Measurements from ENCODE around the gene SYCP2L. TPM values are rescaled to one million over a fixed set of nuclear protein-coding genes. Genes with fewer than 3 reads are reported as not detected.
"Not testable (repeated sequence)": the region's sequence is repeated elsewhere in the genome, so short reads cannot be mapped to it uniquely, and the experiment has no call there.

SYCP2L gene
- total RNA-seq, 1 donor from 2014 or later = 1.3 TPM

DNA sequence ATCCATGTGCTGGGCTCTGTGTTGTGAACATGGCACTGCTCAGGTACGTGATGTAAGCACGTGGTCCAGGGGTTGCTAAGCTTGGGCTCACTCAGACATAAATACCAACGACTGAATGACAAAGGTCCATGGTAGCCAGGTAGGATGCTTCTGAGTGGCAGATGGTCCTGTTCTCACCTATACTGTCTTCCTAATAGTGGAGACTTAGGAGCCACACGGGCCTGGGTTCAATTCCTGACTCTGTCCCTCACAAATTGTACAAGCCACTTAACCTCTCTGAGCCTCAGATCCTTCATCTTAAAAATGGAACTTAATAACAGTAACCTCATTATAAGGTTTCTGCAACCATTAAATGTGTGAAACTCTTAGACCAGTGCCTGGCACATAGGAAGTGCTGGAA, 11.8 kb upstream of the SYCP2L start:
- ATAC-seq = no peak
- intact Hi-C loops (cut with DNase I) = no loop called here
- DNase-seq (ENCODE audit: low spot score) = no peak

DNA sequence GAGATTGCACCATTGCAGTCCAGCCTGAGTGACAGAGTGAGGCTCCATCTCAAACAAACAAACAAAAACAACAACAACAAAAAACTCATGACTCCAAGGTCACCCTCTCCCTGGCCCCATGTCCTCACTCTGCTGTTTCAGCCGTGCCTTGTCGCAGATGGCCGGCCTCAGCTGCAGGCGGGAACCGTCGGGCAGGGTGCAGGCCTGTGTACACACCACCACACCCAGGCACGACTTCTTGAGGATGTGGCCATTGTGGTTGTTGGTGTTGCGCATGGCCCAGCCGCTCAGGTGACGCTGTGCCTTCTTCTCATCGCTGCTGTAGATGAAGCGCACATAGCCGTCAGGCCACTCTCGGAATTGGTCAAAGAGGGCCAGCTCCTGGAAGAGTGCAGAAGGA, 9.8 kb upstream of the SYCP2L start:
- ATAC-seq (no peak), DNase-seq (ENCODE audit: low spot score) (no peak)
- intact Hi-C loops (cut with DNase I) = no loop called here

DNA sequence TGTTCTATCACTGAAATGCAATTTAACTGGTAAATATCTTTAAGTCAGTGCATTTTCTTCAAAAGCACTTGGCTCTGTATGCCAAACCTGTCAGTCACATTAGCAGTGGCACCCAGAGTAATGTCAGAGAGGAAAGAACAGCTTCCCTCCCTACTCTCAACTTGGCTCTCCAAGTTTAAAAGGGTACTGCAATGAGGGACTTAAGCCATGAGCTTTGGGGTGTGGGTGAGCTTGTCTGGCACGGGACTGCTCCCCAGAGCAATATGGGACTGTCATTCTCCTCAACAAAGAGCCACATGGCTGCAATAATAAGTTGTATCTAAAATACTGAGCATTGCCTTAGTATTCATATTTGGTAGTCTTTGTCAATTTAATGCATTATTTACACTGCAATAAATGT, 9.0 kb upstream of the SYCP2L start:
- intact Hi-C loops (cut with DNase I) = no loop called here
- ATAC-seq (no peak), DNase-seq (ENCODE audit: low spot score) (no peak)

DNA sequence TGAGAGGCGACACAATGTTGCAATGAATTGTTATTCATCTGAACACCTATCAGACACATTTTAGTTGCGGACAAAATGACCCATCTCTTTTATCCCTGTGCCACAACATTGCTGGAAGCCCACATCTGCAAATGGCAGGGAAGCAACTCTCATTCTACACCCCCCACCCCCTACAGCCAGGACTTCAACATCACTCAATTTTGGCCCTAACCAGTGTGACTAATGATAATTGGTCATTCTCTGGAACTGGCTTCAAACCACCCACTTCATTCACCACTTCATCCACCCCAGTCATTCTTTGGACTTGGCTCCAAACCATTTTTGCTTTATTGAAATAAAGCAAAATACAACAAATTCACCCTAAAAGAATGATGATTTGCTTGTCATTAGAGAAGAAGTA, 6.5 kb upstream of the SYCP2L start:
- DNase-seq (ENCODE audit: low spot score) (no peak), ATAC-seq (no peak)
- intact Hi-C loops (cut with DNase I) = no loop called here

DNA sequence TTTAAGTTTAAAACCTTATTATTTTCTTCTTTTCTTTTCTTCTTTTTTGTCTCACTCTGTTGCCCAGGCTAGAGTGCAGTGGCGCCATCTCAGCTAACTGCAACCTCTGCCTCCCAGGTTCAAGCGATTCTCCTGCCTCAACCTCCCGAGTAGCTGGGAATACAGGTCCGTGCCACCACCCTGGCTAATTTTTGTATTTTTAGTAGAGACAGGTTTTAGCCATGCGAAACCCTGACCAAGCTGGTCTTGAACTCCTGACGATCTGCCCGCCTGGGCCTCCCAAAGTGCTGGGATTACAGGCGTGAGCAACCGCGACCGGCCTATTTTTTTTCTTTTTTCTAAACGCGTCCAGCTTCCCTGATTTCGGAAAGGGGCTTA, 4.6 kb upstream of the SYCP2L start:
- ATAC-seq; intact Hi-C loops (cut with DNase I); DNase-seq (ENCODE audit: low spot score): not testable (repeated sequence)

DNA sequence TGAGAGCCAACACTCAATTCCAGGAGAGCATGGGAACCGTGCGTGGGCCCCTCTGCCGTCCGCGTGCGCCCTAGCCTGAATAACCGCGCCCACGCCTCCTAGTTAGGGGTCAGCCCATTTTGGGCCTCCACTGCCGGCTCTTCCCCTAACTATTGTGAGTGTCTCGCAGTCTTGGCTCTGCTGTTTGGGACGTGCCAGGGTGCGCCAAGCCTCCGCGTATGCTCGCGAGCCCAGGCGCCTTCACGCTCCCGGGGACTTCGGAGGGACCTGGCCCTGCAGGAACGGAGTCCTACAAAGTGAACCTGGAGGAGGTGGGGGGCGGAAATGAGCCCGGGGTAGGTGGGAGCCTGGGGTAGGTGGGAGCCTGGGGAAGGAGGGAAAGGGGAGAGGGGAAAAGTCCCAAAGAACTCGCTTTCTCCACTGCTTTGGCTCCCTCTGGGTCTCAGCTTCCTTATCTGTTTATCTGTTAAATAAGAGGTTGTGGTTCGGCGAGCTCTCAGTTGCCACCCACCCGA, 4.1 kb upstream of the SYCP2L start:
- DNase-seq (ENCODE audit: low spot score) (no peak), ATAC-seq (peak; percentile 29)
- intact Hi-C loops (cut with DNase I) = no loop called here

DNA sequence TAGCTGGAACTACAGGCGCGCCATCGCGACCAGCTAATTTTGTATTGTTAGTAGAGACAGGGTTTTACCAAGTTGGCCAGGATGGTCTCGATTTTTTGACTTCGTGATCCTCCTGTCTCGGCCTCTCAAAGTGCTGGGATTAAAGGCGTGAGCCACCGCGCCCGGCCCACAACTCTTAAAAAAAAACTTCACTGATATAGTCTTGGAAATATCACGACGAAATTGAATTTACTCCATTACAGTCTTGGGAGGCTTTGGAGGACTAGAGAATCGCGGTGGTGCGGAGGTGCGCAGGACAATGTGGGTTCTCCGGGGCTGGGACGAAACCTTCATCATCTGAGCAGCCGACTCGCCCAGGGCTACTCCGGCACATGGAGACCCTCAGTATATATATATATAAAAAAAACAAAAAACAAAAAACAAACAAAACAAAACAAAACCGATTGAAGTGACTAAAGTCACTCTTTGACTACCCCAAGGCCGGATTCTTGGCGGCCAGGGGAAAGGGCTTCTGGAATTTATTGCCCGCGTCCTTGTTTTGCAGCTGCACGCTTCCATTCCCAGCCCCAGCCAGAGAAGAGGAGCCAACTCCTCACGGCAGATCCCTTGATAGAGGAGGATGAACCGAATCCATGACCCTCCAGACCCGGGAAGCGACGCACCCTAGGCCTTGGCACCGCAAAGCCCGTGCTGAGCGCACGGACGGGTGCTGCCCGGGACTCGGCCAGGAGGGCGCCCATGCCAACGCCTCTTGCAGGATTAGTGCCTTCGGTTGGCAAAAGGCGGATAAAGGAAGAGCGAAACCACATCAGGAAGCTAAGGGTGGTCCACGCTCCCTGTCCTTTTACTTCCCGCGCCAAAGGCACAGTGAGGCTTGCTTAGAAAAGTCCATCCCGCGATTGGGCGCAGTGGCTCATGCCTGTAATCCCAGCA, 3.3 kb upstream of the SYCP2L start:
- intact Hi-C loops (cut with DNase I) = no loop called here
- no peak for ATAC-seq
- DNase-seq (ENCODE audit: low spot score) = no peak

DNA sequence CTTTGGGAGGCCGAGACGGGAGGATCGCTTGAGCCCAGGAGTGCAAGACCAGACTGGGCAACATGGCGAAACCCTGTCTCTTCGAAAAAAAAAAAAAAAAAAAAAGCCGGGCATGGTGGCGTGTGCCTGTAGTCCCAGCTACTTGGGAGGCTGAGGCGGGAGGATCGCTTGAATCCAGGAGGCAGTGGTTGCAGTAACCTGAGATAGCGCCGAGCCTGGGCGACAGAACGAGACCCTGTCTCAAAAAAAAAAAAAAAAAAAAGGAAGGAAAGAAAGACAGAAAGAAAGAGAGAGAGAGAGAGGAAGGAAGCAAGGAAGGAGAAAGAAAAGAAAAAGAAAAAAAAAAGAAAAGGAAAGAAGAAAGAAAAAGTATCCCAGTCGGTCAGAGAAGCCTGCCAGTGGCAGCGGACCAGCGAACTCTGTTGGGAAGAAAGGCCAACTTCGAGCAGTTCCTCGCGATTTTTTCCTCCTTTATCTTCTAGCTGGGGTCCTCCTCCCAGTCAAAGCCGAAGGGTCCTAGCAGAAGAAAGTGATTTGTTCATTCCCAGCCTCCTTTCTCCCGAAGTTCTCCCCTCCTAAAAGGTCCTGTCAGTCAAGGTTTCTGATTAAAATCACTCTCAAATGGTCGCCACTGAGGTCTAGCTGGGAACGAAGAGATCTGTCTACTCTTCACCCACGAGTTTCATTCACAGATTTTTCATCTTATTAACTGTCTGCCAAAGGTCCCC, 2.4 kb upstream of the SYCP2L start:
- ATAC-seq (no peak), DNase-seq (ENCODE audit: low spot score) (no peak)
- intact Hi-C loops (cut with DNase I) = no loop called here

DNA sequence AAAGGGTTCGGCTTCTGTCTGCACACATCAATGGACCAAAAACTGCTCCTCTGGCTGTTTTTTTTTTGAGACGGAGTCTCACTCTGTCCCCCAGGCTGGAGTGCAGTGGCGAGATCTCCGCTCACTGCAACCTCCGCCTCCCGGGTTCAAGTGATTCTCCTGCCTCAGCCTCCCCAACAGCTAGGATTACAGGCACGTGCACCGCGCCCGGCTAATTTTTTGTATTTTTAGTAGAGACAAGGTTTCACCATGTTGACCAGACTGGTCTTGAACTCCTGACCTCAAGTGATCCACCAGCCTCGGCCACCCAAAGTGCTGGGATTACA, 524 bp upstream of the SYCP2L start:
- intact Hi-C loops (cut with DNase I); DNase-seq (ENCODE audit: low spot score); ATAC-seq: not testable (repeated sequence)

DNA sequence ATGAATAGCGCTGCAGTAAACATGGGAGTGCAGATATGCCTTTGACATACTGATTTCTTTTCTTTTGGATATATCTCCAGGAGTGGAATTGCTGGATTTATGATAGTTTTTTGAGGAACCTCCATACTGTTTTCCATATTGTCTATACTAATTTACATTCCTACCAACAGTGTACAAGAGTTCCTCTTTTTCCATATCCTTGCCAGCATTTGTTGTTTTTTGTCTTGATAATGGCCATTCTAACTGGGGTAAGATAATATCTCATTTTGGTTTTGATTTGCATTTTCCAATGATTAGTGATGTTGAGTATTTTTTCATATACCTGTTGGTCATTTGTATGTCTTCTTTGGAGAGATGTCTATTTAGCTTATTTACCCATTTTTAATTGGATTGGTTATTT, 3.3 kb downstream of the SYCP2L start:
- ATAC-seq = no peak
- intact Hi-C loops (cut with DNase I) = no loop called here

DNA sequence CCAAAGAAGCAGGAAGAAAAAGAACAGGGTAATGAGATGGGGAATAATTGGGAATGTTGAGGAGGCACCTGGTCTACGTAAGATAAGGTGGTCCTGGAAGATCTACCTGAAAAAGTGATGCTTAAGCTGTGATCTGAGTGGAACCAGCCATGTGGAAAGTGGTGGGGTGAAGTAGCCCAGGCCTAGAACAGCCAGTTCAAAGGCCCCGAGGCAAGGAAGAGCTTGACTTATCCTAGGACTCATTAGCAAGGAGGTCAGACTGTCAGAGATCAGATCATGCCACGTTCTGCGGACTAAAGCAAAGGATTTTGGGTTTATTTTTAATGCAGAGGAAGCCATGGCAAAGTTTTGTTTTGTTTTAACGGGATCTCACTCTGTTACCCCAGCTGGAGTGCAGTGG, 5.1 kb downstream of the SYCP2L start:
- intact Hi-C loops (cut with DNase I) = no loop called here
- no peak for DNase-seq (ENCODE audit: low spot score)
- ATAC-seq = no peak

More for the DNA sequence above, 3.3 kb downstream of the SYCP2L start:
- no peak for DNase-seq (ENCODE audit: low spot score)

DNA sequence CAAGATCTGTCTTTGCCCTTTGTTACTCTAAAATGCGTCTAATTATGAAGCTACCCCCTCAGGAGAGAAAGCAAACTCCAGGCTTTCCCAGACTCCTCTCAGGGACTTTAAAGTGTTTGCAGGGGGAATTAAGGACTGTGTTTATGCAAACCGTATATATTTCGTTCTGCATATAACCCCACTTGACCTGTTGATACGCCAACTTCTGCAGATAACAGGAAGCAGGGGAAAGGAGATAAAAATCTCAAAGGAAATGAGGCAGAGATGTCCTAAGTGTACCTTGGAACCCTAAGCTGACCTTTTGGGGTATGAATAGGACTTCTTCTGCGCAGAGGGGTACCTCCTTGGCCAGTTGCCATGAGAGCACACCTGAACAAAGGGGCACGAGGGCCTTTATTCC, 8.1 kb downstream of the SYCP2L start:
- DNase-seq (ENCODE audit: low spot score) = no peak
- intact Hi-C loops (cut with DNase I) = no loop called here
- no peak for ATAC-seq

DNA sequence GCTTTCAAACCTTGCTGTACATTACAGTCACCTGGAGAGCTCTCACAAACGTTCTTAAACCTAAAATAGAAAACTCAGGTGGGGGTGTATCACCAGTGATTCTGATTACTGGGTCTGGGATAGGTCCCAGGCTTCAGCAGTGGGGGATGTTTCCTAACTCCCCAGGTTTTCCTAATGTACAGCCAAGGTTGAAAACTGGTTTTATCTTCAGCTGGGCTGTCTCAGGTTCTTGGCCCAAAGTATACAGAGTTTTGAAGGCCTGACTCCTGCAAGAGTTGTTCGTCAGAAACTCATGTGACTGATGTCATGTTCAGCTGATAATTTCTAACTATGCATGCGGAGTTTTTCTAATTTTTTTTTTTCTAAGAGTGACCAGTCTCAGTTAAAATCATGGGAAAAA, 9.8 kb downstream of the SYCP2L start:
- intact Hi-C loops (cut with DNase I) = no loop called here
- DNase-seq (ENCODE audit: low spot score) = no peak
- no peak for ATAC-seq

DNA sequence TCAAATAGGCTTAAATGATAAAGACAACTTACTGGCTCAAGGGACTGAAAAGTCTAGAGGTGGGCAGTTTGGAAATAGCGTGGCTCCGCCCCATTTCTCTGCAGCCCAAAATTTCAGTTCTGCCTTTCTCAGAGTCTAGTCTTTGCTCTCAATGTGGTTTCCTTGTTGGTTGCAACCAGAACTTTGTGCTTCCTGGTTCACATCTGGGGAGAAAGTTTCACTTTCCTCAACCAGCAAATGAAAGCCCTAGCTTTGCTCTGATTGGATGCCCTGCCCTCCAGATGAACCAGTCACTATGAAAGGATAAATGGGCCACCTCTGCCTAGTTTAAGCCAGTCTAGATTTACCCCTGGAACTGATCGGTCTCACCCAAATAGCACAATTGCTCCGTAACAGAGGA, 14.9 kb downstream of the SYCP2L start:
- ATAC-seq (peak; percentile 52), DNase-seq (ENCODE audit: low spot score) (no peak)
- intact Hi-C loops (cut with DNase I) = no loop called here

DNA sequence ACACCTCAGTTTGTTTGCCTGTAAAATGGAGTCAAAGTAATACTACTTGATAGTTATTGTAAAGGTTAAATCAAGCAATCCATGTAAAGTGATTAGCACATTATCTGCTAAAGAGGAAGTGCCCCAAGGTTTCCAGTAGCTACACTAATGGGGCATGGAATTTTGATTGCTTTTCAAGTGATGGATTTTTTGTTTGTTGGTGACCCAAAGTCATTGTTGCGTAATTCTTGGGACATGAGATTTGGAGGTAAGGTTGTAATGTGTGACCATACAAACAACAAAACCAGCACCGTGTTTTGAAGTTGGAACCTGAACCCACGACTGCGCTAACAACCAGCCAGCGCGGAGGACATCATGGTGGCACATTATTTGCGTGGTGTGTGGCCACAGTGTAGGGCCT, 17.2 kb downstream of the SYCP2L start:
- intact Hi-C loops (cut with DNase I) = no loop called here
- no peak for DNase-seq (ENCODE audit: low spot score)
- no peak for ATAC-seq

DNA sequence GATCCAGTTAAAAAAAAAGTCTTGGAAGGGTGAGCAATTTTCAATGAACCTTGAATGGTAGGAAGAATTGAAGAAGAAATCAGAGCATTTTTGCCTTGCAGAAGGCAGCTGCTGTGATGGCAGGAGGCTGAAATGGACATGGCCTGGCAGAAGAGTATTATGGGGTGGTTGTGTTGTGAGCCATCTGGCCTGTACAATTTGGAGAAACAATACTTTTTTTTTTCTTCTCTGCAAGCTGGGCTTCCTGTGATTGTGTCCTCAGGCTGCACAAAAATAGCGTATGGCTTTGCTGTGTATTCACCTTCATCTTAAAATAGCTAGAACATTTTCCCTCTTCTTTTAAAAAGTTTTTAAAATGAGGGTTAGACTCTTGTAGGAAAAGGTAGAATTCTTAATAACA, 21.4 kb downstream of the SYCP2L start:
- DNase-seq (ENCODE audit: low spot score) = no peak
- ATAC-seq = no peak
- intact Hi-C loops (cut with DNase I) = no loop called here

DNA sequence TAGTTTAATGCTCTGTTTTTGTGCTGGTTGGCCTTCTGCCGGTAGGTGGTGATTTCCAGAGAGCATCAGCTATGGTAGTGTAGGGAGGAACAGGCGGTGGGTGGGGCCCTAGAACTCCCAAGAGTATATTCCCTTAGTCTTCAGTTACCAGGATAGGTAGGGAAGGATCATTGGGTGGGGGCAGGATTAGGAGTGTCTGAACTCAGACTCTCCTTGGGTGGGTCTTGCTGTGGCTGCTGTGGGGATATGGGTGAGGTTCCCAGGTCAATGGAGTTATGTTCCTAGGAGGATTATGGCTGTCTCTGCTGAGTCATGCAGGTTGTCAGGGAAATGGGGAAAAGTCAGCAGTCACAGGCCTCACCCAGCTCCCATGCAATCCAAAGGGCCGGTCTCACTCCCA, 32.7 kb downstream of the SYCP2L start:
- ATAC-seq; intact Hi-C loops (cut with DNase I); DNase-seq (ENCODE audit: low spot score): not testable (repeated sequence)

DNA sequence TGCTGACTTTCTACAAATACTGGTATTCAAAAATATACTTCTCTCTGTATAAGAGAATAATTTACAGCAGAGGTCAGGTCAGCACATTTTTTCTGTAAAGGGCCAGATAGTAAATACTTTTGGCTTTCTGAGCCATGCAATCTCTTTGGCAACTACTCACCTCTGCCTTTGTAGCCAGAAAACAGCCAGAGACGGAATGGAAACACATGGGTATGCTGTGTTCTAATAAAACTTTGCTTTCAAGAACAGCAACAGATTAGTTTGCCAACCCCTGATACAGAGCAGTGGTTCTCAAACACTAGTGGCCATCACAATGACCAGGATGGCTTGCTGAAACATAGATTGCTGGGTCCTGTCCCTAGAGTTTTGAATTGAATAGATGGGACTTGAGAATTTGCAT, 46.3 kb downstream of the SYCP2L start:
- intact Hi-C loops (cut with DNase I) = no loop called here
- DNase-seq (ENCODE audit: low spot score) (no peak), ATAC-seq (no peak)

DNA sequence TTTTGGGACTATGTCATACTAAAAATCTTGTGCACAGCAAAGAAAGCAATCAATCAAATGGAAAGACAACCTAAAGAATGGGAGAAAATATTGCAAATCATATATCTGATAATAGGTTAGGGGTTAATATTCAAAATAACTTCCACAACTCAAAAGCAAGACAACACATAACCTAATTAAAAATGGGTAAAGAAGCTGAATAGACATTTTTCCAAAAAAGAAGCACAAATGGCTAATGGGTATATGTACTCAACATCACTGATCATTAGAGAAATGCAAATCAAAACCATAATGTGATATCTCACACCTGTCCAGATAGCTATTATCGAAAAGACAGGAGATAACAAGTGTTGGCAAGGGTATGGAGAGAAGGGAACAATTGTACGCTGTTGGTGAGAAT, 53.0 kb downstream of the SYCP2L start:
- intact Hi-C loops (cut with DNase I) = no loop called here
- no peak for ATAC-seq
- DNase-seq (ENCODE audit: low spot score) = no peak

DNA sequence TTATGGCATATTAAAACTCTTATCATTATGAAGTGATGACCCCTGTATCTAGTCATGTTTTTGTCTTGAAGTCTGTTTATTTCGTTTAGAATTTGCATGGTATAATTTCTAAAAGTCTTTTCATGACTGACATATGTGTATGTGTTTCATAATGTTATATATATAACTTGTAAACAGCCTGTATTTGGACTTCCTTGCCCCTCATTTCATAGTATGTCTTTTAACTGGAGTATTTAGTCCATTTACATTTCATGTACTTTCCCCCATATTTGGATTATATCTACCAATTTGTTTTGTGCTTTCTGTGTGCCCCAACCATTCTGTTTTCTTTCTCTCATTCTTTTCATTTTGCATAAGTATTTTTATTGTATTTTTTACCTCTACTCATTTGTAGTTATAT, 59.0 kb downstream of the SYCP2L start:
- ATAC-seq (no peak), DNase-seq (ENCODE audit: low spot score) (no peak)
- intact Hi-C loops (cut with DNase I) = no loop called here
